Lower leg skin (tissue), 3 donors: ENCODE measurements around the gene EHBP1.

Source experiments
- CTCF ChIP-seq, 3 donors: fragments of 450-650 bp; IDR thresholded peaks; one replicate each; pipeline ENCODE4 v1.5.1; 2016; ENCODE audit warnings: antibody characterized with exemption in 3 of 3, mild to moderate bottlenecking in 3 of 3, moderate library complexity in 2 of 3
- POLR2A ChIP-seq, 2 donors: fragments of 450-650 bp; IDR thresholded peaks; one replicate each; pipeline ENCODE4 v1.6.1; 2016 to 2017; ENCODE audit warnings: antibody characterized with exemption in 2 of 2, mild to moderate bottlenecking in 1 of 2, moderate library complexity in 1 of 2

- TF ChIP-seq CTCF (IDR thresholded peaks at IDR 0.05) (no peak), POLR2A (IDR thresholded peaks at IDR 0.05) (no peak)
These were observed 307.0 kb downstream of the EHBP1 start for GRCh38 chr2:63012541-63012940.
